GM12801 (cell line): Measurements from ENCODE around the gene ZMIZ1.

Experiments used
- TF ChIP-seq, protein P1 (sequence below): IDR thresholded peaks from one replicate; pipeline ENCODE4 v1.5.1; 2011; ENCODE audit warnings: control low read depth; ENCODE audit not compliant: insufficient read length; ENCODE audit errors: extremely low read depth

The ZMIZ1 gene

DNA sequence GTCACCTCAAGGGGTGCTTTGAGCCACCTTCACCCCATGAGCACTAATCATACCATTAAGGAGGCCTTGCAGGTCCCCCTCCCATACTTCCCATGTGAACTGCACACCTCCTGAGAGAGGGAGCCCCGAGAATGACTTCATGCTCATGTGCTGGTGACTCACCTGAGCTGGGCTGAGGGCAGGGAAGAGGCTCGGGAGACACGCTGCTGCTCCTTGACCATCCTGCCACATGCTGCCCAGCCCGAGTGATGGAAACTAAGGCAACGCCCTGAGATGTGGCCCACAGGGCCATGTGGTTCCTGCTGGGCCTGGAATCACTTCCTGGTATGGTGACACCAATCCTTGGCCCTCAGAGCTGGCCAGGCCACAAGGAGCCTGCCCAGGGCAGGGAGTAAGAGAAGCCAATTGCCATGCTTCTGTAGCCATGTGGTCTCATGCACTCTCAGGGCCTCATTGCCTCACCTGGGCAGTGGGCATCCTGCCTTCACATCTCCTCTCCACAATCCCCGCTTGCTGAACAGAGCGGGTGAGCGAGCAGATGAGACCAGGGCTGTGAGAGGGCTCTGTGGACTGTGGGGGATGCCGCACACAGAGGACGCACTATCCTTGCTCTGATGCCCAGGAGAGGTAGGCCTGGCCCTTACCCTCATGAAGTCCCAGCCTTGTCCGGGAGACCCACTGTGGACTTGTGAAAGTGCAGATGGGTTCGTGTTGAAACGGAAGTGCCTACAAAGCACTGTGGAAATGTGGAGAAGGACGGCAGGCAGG, 260.2 kb downstream of the ZMIZ1 start:
- TF ChIP-seq, protein P1, sequence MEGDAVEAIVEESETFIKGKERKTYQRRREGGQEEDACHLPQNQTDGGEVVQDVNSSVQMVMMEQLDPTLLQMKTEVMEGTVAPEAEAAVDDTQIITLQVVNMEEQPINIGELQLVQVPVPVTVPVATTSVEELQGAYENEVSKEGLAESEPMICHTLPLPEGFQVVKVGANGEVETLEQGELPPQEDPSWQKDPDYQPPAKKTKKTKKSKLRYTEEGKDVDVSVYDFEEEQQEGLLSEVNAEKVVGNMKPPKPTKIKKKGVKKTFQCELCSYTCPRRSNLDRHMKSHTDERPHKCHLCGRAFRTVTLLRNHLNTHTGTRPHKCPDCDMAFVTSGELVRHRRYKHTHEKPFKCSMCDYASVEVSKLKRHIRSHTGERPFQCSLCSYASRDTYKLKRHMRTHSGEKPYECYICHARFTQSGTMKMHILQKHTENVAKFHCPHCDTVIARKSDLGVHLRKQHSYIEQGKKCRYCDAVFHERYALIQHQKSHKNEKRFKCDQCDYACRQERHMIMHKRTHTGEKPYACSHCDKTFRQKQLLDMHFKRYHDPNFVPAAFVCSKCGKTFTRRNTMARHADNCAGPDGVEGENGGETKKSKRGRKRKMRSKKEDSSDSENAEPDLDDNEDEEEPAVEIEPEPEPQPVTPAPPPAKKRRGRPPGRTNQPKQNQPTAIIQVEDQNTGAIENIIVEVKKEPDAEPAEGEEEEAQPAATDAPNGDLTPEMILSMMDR, result no peak

DNA sequence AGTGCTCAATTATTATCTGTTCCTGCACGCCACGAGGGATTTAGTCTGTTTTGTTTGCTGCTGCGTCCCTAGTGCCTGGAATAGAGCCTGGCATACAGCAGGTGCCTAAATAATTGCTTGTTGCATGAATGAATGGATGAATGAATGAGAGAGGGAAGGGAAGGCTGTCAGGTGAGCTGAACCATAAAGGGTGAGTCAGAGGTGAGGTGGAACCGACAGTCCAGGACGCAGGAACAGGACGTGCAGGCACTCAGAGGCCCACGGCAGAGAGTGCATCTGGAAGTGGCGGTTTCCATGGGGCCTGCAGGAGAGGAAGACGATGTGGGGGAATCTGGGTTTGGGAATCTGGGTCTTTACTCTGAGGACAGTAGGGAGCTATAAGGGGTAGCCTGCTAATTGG, 260.8 kb downstream of the ZMIZ1 start:
- TF ChIP-seq, protein P1, result no peak

DNA sequence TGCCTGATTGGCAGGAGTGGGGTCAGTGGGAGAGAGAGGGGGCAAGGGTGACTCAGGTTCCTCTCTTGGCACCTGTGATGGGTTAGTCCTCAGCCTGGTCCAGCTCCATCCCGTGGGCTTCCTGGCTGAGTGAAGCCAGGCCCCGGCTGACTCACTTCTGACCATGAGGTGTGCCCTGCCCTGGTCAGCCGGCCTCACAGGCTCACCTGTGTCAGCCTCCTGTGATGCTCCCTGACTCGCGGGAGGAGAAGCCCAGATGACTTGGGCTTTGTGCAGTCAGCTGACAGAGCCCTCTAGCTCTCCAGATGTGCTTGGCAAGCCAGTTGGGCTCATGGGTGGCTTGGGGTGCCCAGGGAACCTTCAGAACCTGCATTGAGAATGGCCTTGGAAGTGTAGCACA, 262.5 kb downstream of the ZMIZ1 start:
- TF ChIP-seq, protein P1, result no peak

DNA sequence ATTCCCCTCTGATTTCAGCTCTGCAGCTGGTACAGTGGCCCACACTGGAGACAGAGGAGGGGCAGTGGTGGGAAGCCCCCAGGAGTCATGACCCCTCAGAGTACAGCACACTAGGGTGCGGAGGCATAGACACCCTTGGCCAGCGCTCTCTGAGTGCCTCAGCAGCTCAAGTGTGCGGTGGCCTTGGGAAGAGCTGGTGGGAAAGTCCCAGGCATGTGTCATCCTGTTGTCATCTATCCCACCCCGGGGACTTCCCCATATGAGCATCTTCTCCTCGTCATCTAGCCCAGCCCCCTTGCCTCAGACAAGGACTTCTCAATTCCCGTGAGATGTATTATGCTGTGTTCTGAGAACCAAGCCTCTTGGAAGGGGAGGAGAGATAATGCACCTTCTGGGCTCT, 262.9 kb downstream of the ZMIZ1 start:
- TF ChIP-seq, protein P1, result no peak

DNA sequence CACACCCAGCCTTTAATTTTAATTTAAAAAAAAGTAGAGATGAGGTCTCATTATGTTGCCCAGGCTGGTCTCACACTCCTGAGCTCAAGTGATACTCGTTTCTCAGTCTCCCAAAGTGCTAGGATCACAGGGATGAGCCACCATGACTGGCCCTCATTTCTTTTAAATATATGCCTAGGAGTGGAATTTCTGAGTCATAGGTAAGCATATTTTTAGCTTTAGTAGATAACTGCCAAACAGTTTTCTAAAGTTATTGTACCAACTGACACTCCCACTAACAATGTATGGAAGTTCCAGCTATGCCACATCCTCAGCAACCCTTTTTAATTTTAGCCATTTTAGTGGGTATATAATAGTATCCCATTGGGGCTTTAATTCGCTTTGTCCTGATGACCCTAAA, 264.7 kb downstream of the ZMIZ1 start:
- TF ChIP-seq, protein P1, result no peak

DNA sequence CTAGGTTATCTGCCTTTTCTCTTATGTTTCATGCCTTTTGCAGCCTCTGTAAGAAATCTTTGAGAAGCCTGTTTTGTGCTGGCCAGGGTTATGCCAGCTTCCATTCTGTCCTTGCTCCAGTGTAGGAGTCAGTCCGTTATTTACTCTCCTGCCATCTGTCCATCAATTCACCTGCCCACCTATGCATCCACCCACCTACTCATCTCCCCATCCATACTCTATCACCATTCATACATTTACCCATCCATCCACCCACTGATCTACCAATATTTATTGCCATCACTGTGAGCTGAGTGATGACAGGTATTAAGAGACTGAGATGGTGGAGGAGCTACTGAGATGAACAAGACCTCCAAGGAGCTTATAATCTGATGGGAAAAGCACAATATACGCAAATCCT, 265.8 kb downstream of the ZMIZ1 start:
- TF ChIP-seq, protein P1, result no peak

DNA sequence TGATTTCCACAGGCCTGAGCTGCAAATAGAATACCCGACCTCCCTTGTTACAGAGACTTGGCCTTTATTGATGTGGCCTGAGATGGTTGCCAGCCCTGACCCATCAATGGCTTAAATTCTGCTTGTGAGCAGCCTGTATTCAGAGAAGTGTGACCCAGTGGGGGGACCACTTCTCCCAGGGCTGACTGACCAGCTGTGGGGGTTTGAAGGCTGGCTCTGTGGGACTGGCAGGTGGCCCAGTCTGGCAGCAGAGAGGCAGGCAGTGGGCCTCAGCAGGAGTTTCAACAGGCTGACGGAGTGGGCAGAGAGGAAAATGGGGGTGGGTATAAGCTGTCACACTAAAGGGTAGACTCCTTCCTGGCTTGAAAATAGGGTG, 266.3 kb downstream of the ZMIZ1 start:
- TF ChIP-seq, protein P1, result no peak
